NCI-H69 (cell line): ENCODE data around the gene SPAG16.
"Not testable (repeated sequence)": the region's sequence is repeated elsewhere in the genome, so short reads cannot be mapped to it uniquely, and the experiment has no call there.

Source experiments
- DNase-seq: peaks from one replicate; lab custom pipeline; 2025; lab: John Stamatoyannopoulos, UW

Gene SPAG16

GRCh38 chr2:214006601-214007000 is 722.3 kb downstream of the SPAG16 start:
- DNase-seq = no peak

- no peak for DNase-seq
Measured at GRCh38 chr2:214011676-214012075, 727.4 kb downstream of the SPAG16 start.

- no peak for DNase-seq
Measured at GRCh38 chr2:214014551-214015220, 730.4 kb downstream of the SPAG16 start.

- no peak for DNase-seq
Measured at GRCh38 chr2:214019229-214019972, 735.1 kb downstream of the SPAG16 start.

- DNase-seq = no peak
Measured at GRCh38 chr2:214019973-214020345, 735.7 kb downstream of the SPAG16 start.

- DNase-seq = no peak
Measured at GRCh38 chr2:214029190-214029589, 744.9 kb downstream of the SPAG16 start.

- no peak for DNase-seq
Measured at GRCh38 chr2:214031566-214031965, 747.3 kb downstream of the SPAG16 start.

GRCh38 chr2:214034417-214034816 is 750.2 kb downstream of the SPAG16 start:
- peak; percentile 66 for DNase-seq

- no peak for DNase-seq
Measured at GRCh38 chr2:214035091-214035852, 751.0 kb downstream of the SPAG16 start.

- no peak for DNase-seq
Measured at GRCh38 chr2:214035921-214036320, 751.7 kb downstream of the SPAG16 start.

- DNase-seq = no peak
Measured at GRCh38 chr2:214038186-214038585, 753.9 kb downstream of the SPAG16 start.

- DNase-seq = no peak
Measured at GRCh38 chr2:214050731-214051130, 766.5 kb downstream of the SPAG16 start.

GRCh38 chr2:214051585-214051984 is 767.3 kb downstream of the SPAG16 start:
- DNase-seq = no peak

- peak; percentile 5 for DNase-seq
Measured at GRCh38 chr2:214052235-214052634, 768.0 kb downstream of the SPAG16 start.

GRCh38 chr2:214057986-214058385 is 773.7 kb downstream of the SPAG16 start:
- no peak for DNase-seq

GRCh38 chr2:214062279-214062678 is 778.0 kb downstream of the SPAG16 start:
- DNase-seq = not testable (repeated sequence)

- DNase-seq = no peak
Measured at GRCh38 chr2:214064471-214064870, 780.2 kb downstream of the SPAG16 start.

- peak; percentile 79 for DNase-seq
Measured at GRCh38 chr2:214066862-214067261, 782.6 kb downstream of the SPAG16 start.

- DNase-seq = peak; percentile 76
Measured at GRCh38 chr2:214069254-214069653, 785.0 kb downstream of the SPAG16 start.

- DNase-seq = no peak
Measured at GRCh38 chr2:214075456-214075855, 791.2 kb downstream of the SPAG16 start.

- no peak for DNase-seq
Measured at GRCh38 chr2:214076527-214076926, 792.3 kb downstream of the SPAG16 start.

- no peak for DNase-seq
Measured at GRCh38 chr2:214077727-214078126, 793.5 kb downstream of the SPAG16 start.

GRCh38 chr2:214079032-214079431 is 794.8 kb downstream of the SPAG16 start:
- DNase-seq = no peak
